ENCODE measurements around the gene ZBTB17. TPM values are rescaled to one million over a fixed set of nuclear protein-coding genes. Genes with fewer than 3 reads are reported as not detected.

ZBTB17 gene
- total RNA-seq, 1 experiment from 2014 or later: 41.6 TPM

- Histone ChIP-seq H3K9me3 (ENCODE audit: control insufficient read depth, insufficient read depth, low read depth, low read length) (no peaks in the 10 kb centered on the region), H3K36me3 (ENCODE audit: control insufficient read depth, insufficient read depth, low read length) (no peaks in the 10 kb centered on the region), H3K4me1 (ENCODE audit: control insufficient read depth, insufficient read depth, low read length) (peaks cover 8% of the 10 kb centered on the region), H3K27ac (ENCODE audit: low read length) (no peak overlapping the region), H3K27me3 (ENCODE audit: control insufficient read depth, insufficient read depth, low read length) (no peaks in the 10 kb centered on the region), H3K4me3 (ENCODE audit: low read depth in 2 of 2, low read length in 2 of 2) (no peak overlapping the region)
- DNase-seq (ENCODE audit: low read depth, low spot score) (peak; percentile 66), ATAC-seq (peak; percentile 82)
- ChIA-PET CTCF (no interaction called here), POLR2A (no interaction called here)
- in situ Hi-C loops (cut with HindIII; ENCODE audit: low pct_unique_long_range_greater_than_20kb, low sequenced_read_pairs) (no loop called here), intact Hi-C loops (cut with micrococcal nuclease; ENCODE audit: unreplicated experiment) (loop anchor here (2.0 kb wide), 1 partner anchor 48 kb away; no protein-coding TSS in a partner anchor)
- BruUV-seq (replicated peaks): no TSS peak
- TF ChIP-seq SIN3A (IDR thresholded peaks at IDR 0.05; ENCODE audit: borderline replicate concordance, insufficient read depth, low read depth, low read length) (no peak), TCF7L2 (IDR thresholded peaks at IDR 0.05; ENCODE audit: low read depth, low read length) (no peak), POLR2AphosphoS5 (IDR thresholded peaks at IDR 0.05; ENCODE audit: low read depth, low read length) (no peak)
- TF ChIP-seq, protein P1, sequence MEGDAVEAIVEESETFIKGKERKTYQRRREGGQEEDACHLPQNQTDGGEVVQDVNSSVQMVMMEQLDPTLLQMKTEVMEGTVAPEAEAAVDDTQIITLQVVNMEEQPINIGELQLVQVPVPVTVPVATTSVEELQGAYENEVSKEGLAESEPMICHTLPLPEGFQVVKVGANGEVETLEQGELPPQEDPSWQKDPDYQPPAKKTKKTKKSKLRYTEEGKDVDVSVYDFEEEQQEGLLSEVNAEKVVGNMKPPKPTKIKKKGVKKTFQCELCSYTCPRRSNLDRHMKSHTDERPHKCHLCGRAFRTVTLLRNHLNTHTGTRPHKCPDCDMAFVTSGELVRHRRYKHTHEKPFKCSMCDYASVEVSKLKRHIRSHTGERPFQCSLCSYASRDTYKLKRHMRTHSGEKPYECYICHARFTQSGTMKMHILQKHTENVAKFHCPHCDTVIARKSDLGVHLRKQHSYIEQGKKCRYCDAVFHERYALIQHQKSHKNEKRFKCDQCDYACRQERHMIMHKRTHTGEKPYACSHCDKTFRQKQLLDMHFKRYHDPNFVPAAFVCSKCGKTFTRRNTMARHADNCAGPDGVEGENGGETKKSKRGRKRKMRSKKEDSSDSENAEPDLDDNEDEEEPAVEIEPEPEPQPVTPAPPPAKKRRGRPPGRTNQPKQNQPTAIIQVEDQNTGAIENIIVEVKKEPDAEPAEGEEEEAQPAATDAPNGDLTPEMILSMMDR (IDR thresholded peaks at IDR 0.05): peak; percentile 96
- TF ChIP-seq, protein P2, sequence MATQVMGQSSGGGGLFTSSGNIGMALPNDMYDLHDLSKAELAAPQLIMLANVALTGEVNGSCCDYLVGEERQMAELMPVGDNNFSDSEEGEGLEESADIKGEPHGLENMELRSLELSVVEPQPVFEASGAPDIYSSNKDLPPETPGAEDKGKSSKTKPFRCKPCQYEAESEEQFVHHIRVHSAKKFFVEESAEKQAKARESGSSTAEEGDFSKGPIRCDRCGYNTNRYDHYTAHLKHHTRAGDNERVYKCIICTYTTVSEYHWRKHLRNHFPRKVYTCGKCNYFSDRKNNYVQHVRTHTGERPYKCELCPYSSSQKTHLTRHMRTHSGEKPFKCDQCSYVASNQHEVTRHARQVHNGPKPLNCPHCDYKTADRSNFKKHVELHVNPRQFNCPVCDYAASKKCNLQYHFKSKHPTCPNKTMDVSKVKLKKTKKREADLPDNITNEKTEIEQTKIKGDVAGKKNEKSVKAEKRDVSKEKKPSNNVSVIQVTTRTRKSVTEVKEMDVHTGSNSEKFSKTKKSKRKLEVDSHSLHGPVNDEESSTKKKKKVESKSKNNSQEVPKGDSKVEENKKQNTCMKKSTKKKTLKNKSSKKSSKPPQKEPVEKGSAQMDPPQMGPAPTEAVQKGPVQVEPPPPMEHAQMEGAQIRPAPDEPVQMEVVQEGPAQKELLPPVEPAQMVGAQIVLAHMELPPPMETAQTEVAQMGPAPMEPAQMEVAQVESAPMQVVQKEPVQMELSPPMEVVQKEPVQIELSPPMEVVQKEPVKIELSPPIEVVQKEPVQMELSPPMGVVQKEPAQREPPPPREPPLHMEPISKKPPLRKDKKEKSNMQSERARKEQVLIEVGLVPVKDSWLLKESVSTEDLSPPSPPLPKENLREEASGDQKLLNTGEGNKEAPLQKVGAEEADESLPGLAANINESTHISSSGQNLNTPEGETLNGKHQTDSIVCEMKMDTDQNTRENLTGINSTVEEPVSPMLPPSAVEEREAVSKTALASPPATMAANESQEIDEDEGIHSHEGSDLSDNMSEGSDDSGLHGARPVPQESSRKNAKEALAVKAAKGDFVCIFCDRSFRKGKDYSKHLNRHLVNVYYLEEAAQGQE (IDR thresholded peaks at IDR 0.05; ENCODE audit: insufficient read depth in 1 of 2, low read depth in 2 of 2, low read length in 1 of 2): no peak
These were observed 33.1 kb upstream of the ZBTB17 start for GRCh38 chr1:16009030-16009460.

GRCh38 chr1:16007671-16008341 lies 31.9 kb upstream of the ZBTB17 start:
- intact Hi-C loops (cut with micrococcal nuclease; ENCODE audit: unreplicated experiment): loop anchor here (2.0 kb wide), 1 partner anchor 49 kb away; no protein-coding TSS in a partner anchor
- Histone ChIP-seq H3K9me3 (ENCODE audit: control insufficient read depth, insufficient read depth, low read depth, low read length) (no peaks in the 10 kb centered on the region), H3K36me3 (ENCODE audit: control insufficient read depth, insufficient read depth, low read length) (no peaks in the 10 kb centered on the region), H3K27ac (ENCODE audit: low read length) (no peak overlapping the region), H3K4me3 (ENCODE audit: low read depth in 2 of 2, low read length in 2 of 2) (no peak overlapping the region), H3K27me3 (ENCODE audit: control insufficient read depth, insufficient read depth, low read length) (no peaks in the 10 kb centered on the region), H3K4me1 (ENCODE audit: control insufficient read depth, insufficient read depth, low read length) (no peaks in the 10 kb centered on the region; the same call in 1 of the 2 replicates)
- POLR2A ChIA-PET: no interaction called here
- in situ Hi-C loops (cut with HindIII; ENCODE audit: low pct_unique_long_range_greater_than_20kb, low sequenced_read_pairs): no loop called here
- no peak for DNase-seq (ENCODE audit: low read depth, low spot score)
- TF ChIP-seq, protein P1 (IDR thresholded peaks at IDR 0.05): no peak
- no peak for TF ChIP-seq SIN3A (IDR thresholded peaks at IDR 0.05; ENCODE audit: borderline replicate concordance, insufficient read depth, low read depth, low read length)
- no peak for TF ChIP-seq TCF7L2 (IDR thresholded peaks at IDR 0.05; ENCODE audit: low read depth, low read length)
- TF ChIP-seq, protein P2 (IDR thresholded peaks at IDR 0.05; ENCODE audit: insufficient read depth in 1 of 2, low read depth in 2 of 2, low read length in 1 of 2): no peak
- TF ChIP-seq POLR2AphosphoS5 (IDR thresholded peaks at IDR 0.05; ENCODE audit: low read depth, low read length): no peak
- CTCF ChIA-PET: interaction anchor here (0.6 to 0.7 kb wide), 2 partner anchors 37 to 147 kb away, joined by 3 to 4 read pairs; no protein-coding TSS in a partner anchor
- no peak for ATAC-seq
- no TSS peak for BruUV-seq (replicated peaks)

Measured in Panc1 (cell line).